ENCODE data around the gene SMIM30. TPM values are rescaled to one million over a fixed set of nuclear protein-coding genes. Genes with fewer than 3 reads are reported as not detected.

SMIM30 gene
- total RNA-seq, 1 experiment from 2014 or later: 32.3 TPM

GRCh38 chr7:113078331-113078730 is 40.0 kb downstream of the SMIM30 start:
- Histone ChIP-seq H3K23ac (ENCODE audit: insufficient read length, low read depth, low read length) (no peak overlapping the region), H2BK15ac (ENCODE audit: low read depth, low read length) (no peak overlapping the region), H3K23me2 (ENCODE audit: insufficient read length, low read depth, low read length, poor library complexity, severe bottlenecking) (no peaks in the 10 kb centered on the region), H3K27ac (ENCODE audit: insufficient read length, low read depth, low read length) (no peak overlapping the region), H2BK12ac (ENCODE audit: insufficient read length, low read depth, low read length) (no peak overlapping the region), H3K4me1 (ENCODE audit: insufficient read depth, low read length) (no peaks in the 10 kb centered on the region), H2AFZ (ENCODE audit: low read length) (no peak overlapping the region), H4K8ac (replicated peaks; ENCODE audit: insufficient read length, low read depth, low read length) (no peak overlapping the region), H4K5ac (ENCODE audit: insufficient read length, low read depth, low read length) (no peak overlapping the region), H4K91ac (ENCODE audit: insufficient read length, low read depth, low read length) (no peak overlapping the region), H2BK20ac (ENCODE audit: low read depth, low read length, poor library complexity, severe bottlenecking) (no peak overlapping the region), H3K4ac (ENCODE audit: low read depth, low read length) (no peak overlapping the region), H3K9ac (ENCODE audit: extremely low read depth, insufficient read length, low read length) (no peak overlapping the region), H3K4me2 (ENCODE audit: insufficient read depth, insufficient read length, low read length) (no peak overlapping the region), H3K18ac (ENCODE audit: insufficient read length, low read depth, low read length) (no peak overlapping the region), H3K27me3 (ENCODE audit: insufficient read depth, low read length) (peaks cover 55% of the 10 kb centered on the region), H3K9me3 (ENCODE audit: control insufficient read depth, low read depth, low read length) (no peaks in the 10 kb centered on the region), H3K14ac (ENCODE audit: insufficient read depth, low read length) (no peak overlapping the region), H2AK5ac (ENCODE audit: insufficient read length, low read length) (no peak overlapping the region), H3K79me1 (ENCODE audit: insufficient read depth, low read depth, low read length, poor library complexity, severe bottlenecking) (no peaks in the 10 kb centered on the region), H3T11ph (ENCODE audit: low read length) (no peak overlapping the region), H2BK5ac (ENCODE audit: insufficient read length, low read length) (no peak overlapping the region), H3K79me2 (ENCODE audit: insufficient read depth, low read length) (no peaks in the 10 kb centered on the region), H4K20me1 (ENCODE audit: control insufficient read depth, insufficient read depth, insufficient read length) (no peaks in the 10 kb centered on the region), H3K56ac (ENCODE audit: insufficient read length, low read depth, low read length) (no peak overlapping the region), H2BK120ac (ENCODE audit: low read depth, low read length, poor library complexity, severe bottlenecking) (no peak overlapping the region)
- Mint-ChIP-seq H3K36me3 (ENCODE audit: insufficient read depth in 1 of 3, low read depth in 3 of 3) (no peaks in the 10 kb centered on the region), H3K4me1 (peaks cover 12% of the 10 kb centered on the region in 2 experiments), H3K9me3 (no peaks in the 10 kb centered on the region; a peak in 1 of 5 replicates), H3K27ac (no peak overlapping the region), H3K27me3 (ENCODE audit: low read depth) (peaks cover 95% of the 10 kb centered on the region), H3K4me3 (no peak overlapping the region)
- DNase-seq: no peak
- no CpG with 5 or more reads among the region's 2 CpGs for WGBS (ENCODE audit: extremely low coverage, insufficient read length, low lambda C conversion rate)
- TF ChIP-seq, protein P1, sequence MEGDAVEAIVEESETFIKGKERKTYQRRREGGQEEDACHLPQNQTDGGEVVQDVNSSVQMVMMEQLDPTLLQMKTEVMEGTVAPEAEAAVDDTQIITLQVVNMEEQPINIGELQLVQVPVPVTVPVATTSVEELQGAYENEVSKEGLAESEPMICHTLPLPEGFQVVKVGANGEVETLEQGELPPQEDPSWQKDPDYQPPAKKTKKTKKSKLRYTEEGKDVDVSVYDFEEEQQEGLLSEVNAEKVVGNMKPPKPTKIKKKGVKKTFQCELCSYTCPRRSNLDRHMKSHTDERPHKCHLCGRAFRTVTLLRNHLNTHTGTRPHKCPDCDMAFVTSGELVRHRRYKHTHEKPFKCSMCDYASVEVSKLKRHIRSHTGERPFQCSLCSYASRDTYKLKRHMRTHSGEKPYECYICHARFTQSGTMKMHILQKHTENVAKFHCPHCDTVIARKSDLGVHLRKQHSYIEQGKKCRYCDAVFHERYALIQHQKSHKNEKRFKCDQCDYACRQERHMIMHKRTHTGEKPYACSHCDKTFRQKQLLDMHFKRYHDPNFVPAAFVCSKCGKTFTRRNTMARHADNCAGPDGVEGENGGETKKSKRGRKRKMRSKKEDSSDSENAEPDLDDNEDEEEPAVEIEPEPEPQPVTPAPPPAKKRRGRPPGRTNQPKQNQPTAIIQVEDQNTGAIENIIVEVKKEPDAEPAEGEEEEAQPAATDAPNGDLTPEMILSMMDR (conservative IDR thresholded peaks at IDR 0.05): no peak

All from H9 (cell line).